Mesendoderm (in vitro differentiated cells): Measurements from ENCODE around the gene SKAP1.

Experiments
- DNase-seq: peaks from one replicate; pipeline ENCODE4 v3.0.0; 2013
- H2AK5ac ChIP-seq: 2 replicates; pipeline ENCODE4 v1.6.1; 2013; ENCODE audit warnings: low read length, inconsistent platforms
- H2BK120ac ChIP-seq: 2 replicates; pipeline ENCODE4 v1.6.1; 2013; ENCODE audit warnings: low read depth, mild to moderate bottlenecking, low read length, moderate library complexity, mixed read lengths
- H2BK15ac ChIP-seq: replicated peaks from 2 replicates; pipeline ENCODE4 v1.6.1; 2013; ENCODE audit warnings: low read depth, mild to moderate bottlenecking, moderate library complexity
- H2BK5ac ChIP-seq: 2 replicates; pipeline ENCODE4 v1.6.1; 2013; ENCODE audit warnings: low read length, inconsistent platforms
- H3K18ac ChIP-seq: 2 replicates; pipeline ENCODE4 v1.6.1; 2013; ENCODE audit warnings: mild to moderate bottlenecking, low read length, mixed read lengths
- H3K23ac ChIP-seq: one replicate; pipeline ENCODE4 v1.6.1; 2013; ENCODE audit warnings: low read length
- H3K27ac ChIP-seq: 2 replicates; pipeline ENCODE4 v1.5.1; 2013; ENCODE audit warnings: low read depth, mild to moderate bottlenecking, inconsistent platforms, low read length, moderate library complexity
- H3K27me3 ChIP-seq: 2 replicates; pipeline ENCODE4 v1.6.1; 2013; ENCODE audit warnings: low read length, control low read depth, mild to moderate bottlenecking, inconsistent platforms; ENCODE audit not compliant: insufficient read depth, poor library complexity
- H3K36me3 ChIP-seq: 2 replicates; pipeline ENCODE4 v1.6.1; 2013; ENCODE audit warnings: low read length, inconsistent platforms; ENCODE audit not compliant: control insufficient read depth, insufficient read depth
- H3K4ac ChIP-seq: one replicate; pipeline ENCODE4 v1.6.1; 2013; ENCODE audit warnings: low read depth, mild to moderate bottlenecking, low read length, moderate library complexity
- H3K4me1 ChIP-seq: 2 replicates; pipeline ENCODE4 v1.6.1; 2013; ENCODE audit warnings: low read depth, low read length, inconsistent platforms; ENCODE audit not compliant: control insufficient read depth
- H3K4me2 ChIP-seq: 2 replicates; pipeline ENCODE4 v1.6.1; 2013; ENCODE audit warnings: low read length
- H3K4me3 ChIP-seq: 2 replicates; pipeline ENCODE4 v1.5.1; 2013; ENCODE audit warnings: mild to moderate bottlenecking, low read length
- H3K56ac ChIP-seq: one replicate; pipeline ENCODE4 v1.6.1; 2013; ENCODE audit warnings: low read length
- H3K79me1 ChIP-seq: 2 replicates; pipeline ENCODE4 v1.6.1; 2013; ENCODE audit warnings: low read length, inconsistent platforms
- H3K79me2 ChIP-seq: 2 replicates; pipeline ENCODE4 v1.6.1; 2013; ENCODE audit warnings: mild to moderate bottlenecking, low read length; ENCODE audit not compliant: control insufficient read depth, insufficient read depth
- H3K9ac ChIP-seq: 2 replicates; pipeline ENCODE4 v1.6.1; 2013; ENCODE audit warnings: low read length, inconsistent platforms
- H4K5ac ChIP-seq: one replicate; pipeline ENCODE4 v1.6.1; 2013; ENCODE audit warnings: low read length
- H4K8ac ChIP-seq: one replicate; pipeline ENCODE4 v1.6.1; 2013; ENCODE audit warnings: low read depth, mild to moderate bottlenecking, control low read depth, low read length, moderate library complexity
- WGBS: extraction: QIAGEN DNeasy Blood & Tissue Kit; methylation state at CpG from one replicate; pipeline ENCODE4 v1.1.7; 2013; ENCODE audit warnings: low lambda C conversion rate, missing lambda C conversion rate; ENCODE audit not compliant: insufficient coverage; ENCODE audit errors: extremely low coverage; 5-methylcytosine and 5-hydroxymethylcytosine counted together

Gene SKAP1

DNA sequence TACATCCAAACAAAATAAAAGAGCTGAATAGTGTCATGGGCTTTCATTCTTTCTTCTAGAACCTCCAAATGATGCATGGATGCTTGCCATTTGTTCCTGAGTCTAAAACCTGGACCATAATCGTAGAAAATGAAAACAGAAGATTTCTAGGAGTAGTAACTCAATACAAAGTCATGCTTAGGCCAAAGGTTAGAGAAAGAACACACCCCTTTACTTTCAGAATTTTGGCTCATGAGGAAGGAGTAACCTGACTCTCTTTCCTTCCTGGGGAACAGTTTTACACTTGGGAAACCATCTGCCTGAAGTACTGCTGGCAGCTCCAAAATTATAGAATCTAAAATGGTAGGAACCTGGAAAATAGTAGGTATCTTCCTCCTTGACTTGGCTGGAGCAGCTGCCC lies 185.2 kb downstream of the SKAP1 start:
- Histone ChIP-seq H3K79me2 (no peaks in the 10 kb centered on the region), H3K4ac (no peak overlapping the region), H3K23ac (no peak overlapping the region), H3K56ac (peak overlapping the region; percentile 25), H2AK5ac (no peak overlapping the region), H3K36me3 (no peaks in the 10 kb centered on the region), H2BK5ac (peak overlapping the region; percentile 51), H3K9ac (no peak overlapping the region), H3K79me1 (no peaks in the 10 kb centered on the region), H4K5ac (no peak overlapping the region), H3K27me3 (no peaks in the 10 kb centered on the region), H2BK120ac (no peak overlapping the region), H3K4me2 (no peak overlapping the region), H2BK15ac (no peak overlapping the region), H4K8ac (no peak overlapping the region), H3K4me3 (no peak overlapping the region), H3K18ac (peak overlapping the region; percentile 18), H3K4me1 (peaks cover 17% of the 10 kb centered on the region), H3K27ac (no peak overlapping the region)
- DNase-seq = peak; percentile 39
- no CpG with 5 or more reads among the region's 1 CpG for WGBS

DNA sequence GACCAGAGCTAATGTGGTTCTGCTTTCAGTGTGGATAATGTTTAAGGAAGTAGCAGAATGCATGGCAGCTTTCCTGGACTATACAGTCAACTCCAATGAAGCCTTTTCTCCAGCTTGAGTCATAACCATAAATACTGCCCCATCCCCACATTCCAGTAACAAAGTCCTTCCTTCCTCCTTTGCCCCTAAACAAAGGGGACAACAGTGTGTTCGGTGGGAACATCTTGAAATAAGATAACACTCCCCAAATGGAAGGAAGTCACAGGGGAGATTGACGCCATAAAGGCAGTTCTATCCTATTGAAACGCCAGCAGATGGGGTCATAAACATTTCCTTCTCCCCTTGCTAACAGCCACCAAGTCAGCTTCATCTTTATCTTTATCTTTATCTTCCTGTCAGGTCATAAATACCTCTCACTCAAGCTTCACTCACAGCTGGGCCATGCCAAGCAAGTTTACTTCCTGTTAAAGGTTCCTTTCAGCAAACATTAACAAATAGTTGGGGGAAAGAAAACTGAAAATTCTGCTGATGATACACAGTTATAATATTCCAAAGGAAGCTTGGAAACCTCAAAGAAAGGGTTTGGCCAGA lies 185.8 kb downstream of the SKAP1 start:
- H2BK120ac ChIP-seq = no peak overlapping the region
- no peaks in the 10 kb centered on the region for H3K27me3 ChIP-seq
- peak overlapping the region; percentile 29 for H3K27ac ChIP-seq
- H2BK15ac ChIP-seq = no peak overlapping the region
- H2AK5ac ChIP-seq = no peak overlapping the region
- peak overlapping the region; percentile 25 for H3K56ac ChIP-seq
- H3K79me2 ChIP-seq = no peaks in the 10 kb centered on the region
- no CpG with 5 or more reads among the region's 3 CpGs for WGBS
- peak overlapping the region; percentile 18 for H3K18ac ChIP-seq
- no peak overlapping the region for H3K4me2 ChIP-seq
- H3K36me3 ChIP-seq = no peaks in the 10 kb centered on the region
- no peak overlapping the region for H3K9ac ChIP-seq
- no peaks in the 10 kb centered on the region for H3K79me1 ChIP-seq
- no peak overlapping the region for H4K8ac ChIP-seq
- H2BK5ac ChIP-seq = no peak overlapping the region
- H3K4me1 ChIP-seq = peaks cover 17% of the 10 kb centered on the region
- H3K4ac ChIP-seq = no peak overlapping the region
- H3K4me3 ChIP-seq = no peak overlapping the region
- peak; percentile 93 for DNase-seq
- no peak overlapping the region for H3K23ac ChIP-seq
- no peak overlapping the region for H4K5ac ChIP-seq

DNA sequence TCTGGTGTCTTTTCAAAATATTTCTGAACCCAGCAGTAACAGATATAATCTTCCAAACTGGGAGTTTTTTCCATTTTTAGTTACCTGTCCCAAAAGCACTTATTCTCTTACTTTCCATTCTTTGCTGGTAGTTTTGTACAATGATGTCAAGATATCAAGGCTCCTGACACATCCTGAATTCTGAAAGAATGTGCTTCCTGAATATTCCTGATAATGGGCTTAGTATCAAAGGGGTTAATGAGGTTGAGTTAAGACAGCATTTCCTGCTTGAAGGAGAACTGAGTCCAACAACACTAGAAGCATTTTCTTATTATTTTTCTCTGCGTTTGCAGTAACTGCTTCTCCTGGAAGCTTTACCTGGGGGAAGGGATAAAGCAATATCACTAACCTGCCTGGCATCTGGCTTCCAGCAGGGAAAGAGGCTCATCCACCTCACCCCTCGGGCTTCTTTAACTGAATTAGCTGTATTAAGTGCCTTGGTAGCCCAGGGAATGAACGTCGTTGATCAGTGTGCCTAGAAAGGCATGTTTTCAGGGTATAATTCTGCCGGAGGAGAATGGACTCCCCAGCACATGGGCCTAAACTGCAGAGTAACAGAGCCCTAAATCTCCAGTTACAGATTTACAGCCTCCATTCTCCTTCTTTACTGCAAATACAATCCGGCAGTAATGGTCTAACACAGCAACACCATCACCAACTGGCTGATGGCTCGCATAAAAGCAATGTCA lies 188.1 kb downstream of the SKAP1 start:
- H4K5ac ChIP-seq = no peak overlapping the region
- peak overlapping the region; percentile 51 for H3K56ac ChIP-seq
- H3K4me2 ChIP-seq = no peak overlapping the region
- no peaks in the 10 kb centered on the region for H3K79me1 ChIP-seq
- H2AK5ac ChIP-seq = no peak overlapping the region
- peak; percentile 23 for DNase-seq
- no peak overlapping the region for H4K8ac ChIP-seq
- H3K9ac ChIP-seq = peak overlapping the region; percentile 12
- no peak overlapping the region for H3K4me3 ChIP-seq
- H3K36me3 ChIP-seq = no peaks in the 10 kb centered on the region
- H3K27me3 ChIP-seq = no peaks in the 10 kb centered on the region
- H3K79me2 ChIP-seq = no peaks in the 10 kb centered on the region
- no peak overlapping the region for H2BK15ac ChIP-seq
- H2BK120ac ChIP-seq = peak overlapping the region; percentile 15
- H2BK5ac ChIP-seq = peak overlapping the region; percentile 15
- no peak overlapping the region for H3K27ac ChIP-seq
- peak overlapping the region; percentile 94 for H3K18ac ChIP-seq
- WGBS = no CpG with 5 or more reads among the region's 7 CpGs
- peak overlapping the region; percentile 52 for H3K4ac ChIP-seq
- H3K4me1 ChIP-seq = peaks cover 14% of the 10 kb centered on the region
- no peak overlapping the region for H3K23ac ChIP-seq

DNA sequence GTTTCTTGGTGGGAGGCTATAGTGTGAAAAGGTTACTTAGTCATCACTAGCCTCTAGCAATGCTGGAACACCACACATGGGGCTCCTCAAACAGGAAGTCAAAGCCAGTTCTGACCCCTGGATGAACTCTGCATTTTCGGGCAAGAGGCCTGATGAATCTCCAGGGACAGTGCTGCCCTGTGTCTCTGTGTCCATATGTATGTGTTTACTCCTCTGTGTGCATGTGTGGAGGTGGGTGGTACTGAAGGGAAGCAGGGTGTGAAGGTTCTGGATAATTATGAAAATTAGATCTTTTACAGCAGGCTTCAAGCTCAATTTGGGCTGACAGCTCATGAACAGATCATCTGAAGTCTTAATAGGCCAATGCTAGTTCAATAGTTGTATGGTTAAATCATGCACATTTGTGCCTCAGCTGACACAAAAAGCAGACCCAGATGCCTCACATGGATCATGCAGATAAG lies 188.9 kb downstream of the SKAP1 start:
- no peak overlapping the region for H2BK120ac ChIP-seq
- WGBS = no CpG with 5 or more reads among the region's 1 CpG

DNA sequence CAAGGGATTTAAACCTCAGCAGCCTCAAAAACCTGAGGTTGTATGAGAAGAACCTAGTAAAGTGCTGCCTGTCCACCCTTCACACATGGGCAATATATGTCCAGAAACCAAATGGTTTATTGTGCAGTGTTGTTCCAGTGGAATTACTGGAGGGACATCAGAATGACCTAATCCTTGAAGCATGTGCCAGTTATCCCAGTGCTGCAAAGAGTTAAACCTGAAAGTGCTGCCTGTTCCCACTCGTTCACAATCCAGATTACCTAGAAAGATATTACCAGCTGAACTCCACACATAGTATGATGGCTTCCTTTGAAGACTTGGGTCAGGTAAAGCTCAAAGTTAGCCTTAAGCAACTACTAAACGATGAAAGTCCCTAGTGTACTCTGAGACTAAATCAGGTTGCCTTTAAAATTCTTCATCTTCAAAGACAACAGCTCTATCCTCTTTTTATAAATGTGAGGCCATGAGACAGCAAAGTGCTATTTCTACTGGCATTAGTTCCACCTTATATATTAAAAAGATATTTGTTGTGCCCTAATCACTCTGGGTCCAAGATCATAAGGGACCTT lies 189.4 kb downstream of the SKAP1 start:
- H3K27ac ChIP-seq = no peak overlapping the region
- no peak overlapping the region for H4K8ac ChIP-seq
- no peaks in the 10 kb centered on the region for H3K36me3 ChIP-seq
- no peak overlapping the region for H2BK5ac ChIP-seq
- no peak overlapping the region for H3K4ac ChIP-seq
- H2BK15ac ChIP-seq = no peak overlapping the region
- peak overlapping the region; percentile 2 for H3K18ac ChIP-seq
- H3K27me3 ChIP-seq = no peaks in the 10 kb centered on the region
- DNase-seq = peak; percentile 42
- no peak overlapping the region for H2AK5ac ChIP-seq
- no peak overlapping the region for H2BK120ac ChIP-seq
- peaks cover 14% of the 10 kb centered on the region for H3K4me1 ChIP-seq
- no CpG with 5 or more reads among the region's 2 CpGs for WGBS
- H3K4me2 ChIP-seq = no peak overlapping the region
- no peak overlapping the region for H3K9ac ChIP-seq
- no peaks in the 10 kb centered on the region for H3K79me2 ChIP-seq
- no peak overlapping the region for H3K23ac ChIP-seq
- H3K79me1 ChIP-seq = no peaks in the 10 kb centered on the region
- no peak overlapping the region for H3K4me3 ChIP-seq
- H4K5ac ChIP-seq = no peak overlapping the region
- no peak overlapping the region for H3K56ac ChIP-seq

More for the DNA sequence above, 188.9 kb downstream of the SKAP1 start:
- Histone ChIP-seq H3K79me2 (no peaks in the 10 kb centered on the region), H3K23ac (no peak overlapping the region), H4K8ac (no peak overlapping the region), H3K18ac (no peak overlapping the region), H3K27me3 (no peaks in the 10 kb centered on the region), H3K79me1 (no peaks in the 10 kb centered on the region), H3K27ac (no peak overlapping the region), H3K4me1 (peaks cover 14% of the 10 kb centered on the region), H3K4ac (no peak overlapping the region), H2BK5ac (peak overlapping the region; percentile 6), H3K4me3 (no peak overlapping the region), H2AK5ac (no peak overlapping the region), H3K9ac (no peak overlapping the region), H3K36me3 (no peaks in the 10 kb centered on the region), H4K5ac (no peak overlapping the region), H3K56ac (peak overlapping the region; percentile 68), H2BK15ac (no peak overlapping the region), H3K4me2 (no peak overlapping the region)
- DNase-seq = peak; percentile 81
